CD14-positive monocyte (primary cell): ENCODE measurements around the gene CCM2. TPM values are rescaled to one million over a fixed set of nuclear protein-coding genes. Genes with fewer than 3 reads are reported as not detected.
A peak's percentile ranks its signal among the peaks of the same experiment; 100 is the strongest.

Experiments used
- DNase-seq, 3 donors: peaks; one replicate each; pipeline ENCODE4 v3.0.0-alpha.2; 2011 to 2022
- H2AFZ ChIP-seq: 2 replicates; pipeline ENCODE4 v1.6.0; 2012; ENCODE audit warnings: mild to moderate bottlenecking, low read depth, low read length, inconsistent platforms; ENCODE audit not compliant: insufficient read depth, poor library complexity, severe bottlenecking
- H3K27ac ChIP-seq, 2 donors: 1 replicate in 1 of 2; 2 replicates in 1 of 2; pipeline ENCODE4 v1.5.1; 2012 to 2013; ENCODE audit warnings: low read length in 2 of 2, control low read depth in 1 of 2, inconsistent platforms in 1 of 2, low read depth in 1 of 2, mild to moderate bottlenecking in 1 of 2
- H3K27me3 ChIP-seq, 2 donors: one replicate each; pipeline versions ENCODE4 v1.6.0 to v1.6.1; 2011 to 2013; ENCODE audit warnings: low read length in 2 of 2; ENCODE audit not compliant: control insufficient read depth in 2 of 2, insufficient read depth in 2 of 2
- H3K36me3 ChIP-seq, 2 donors: replicated peaks in 1 of 2; 1 replicate in 1 of 2; 2 replicates in 1 of 2; pipeline versions ENCODE4 v1.5.1 to v1.6.1; 2012 to 2013; ENCODE audit warnings: low read length in 2 of 2, control low read depth in 1 of 2, inconsistent platforms in 1 of 2, mild to moderate bottlenecking in 1 of 2; ENCODE audit not compliant: insufficient read depth in 2 of 2, control insufficient read depth in 1 of 2
- H3K4me1 ChIP-seq, 2 donors: 1 replicate in 1 of 2; 2 replicates in 1 of 2; pipeline versions ENCODE4 v1.5.1 to v1.6.1; 2012 to 2013; ENCODE audit warnings: low read length in 2 of 2, control low read depth in 1 of 2, inconsistent platforms in 1 of 2, mild to moderate bottlenecking in 1 of 2, moderate library complexity in 1 of 2; ENCODE audit not compliant: insufficient read depth in 2 of 2, control insufficient read depth in 1 of 2
- H3K4me2 ChIP-seq: replicated peaks from 2 replicates; pipeline ENCODE3; 2012; ENCODE audit warnings: low read length, moderate library complexity, mild to moderate bottlenecking; ENCODE audit not compliant: poor library complexity, severe bottlenecking; ENCODE audit errors: extremely low read depth
- H3K4me3 ChIP-seq, 3 experiments: fragments of 200-600 bp in 1 of 3; sonication (generic) in 1 of 3; replicated peaks in 1 of 3; 1 replicate in 2 of 3; 2 replicates in 1 of 3; pipeline ENCODE4 v1.5.1; 2011 to 2013; ENCODE audit warnings: low read length in 3 of 3, mild to moderate bottlenecking in 3 of 3, control low read depth in 2 of 3, low read depth in 2 of 3, inconsistent platforms in 1 of 3, moderate library complexity in 1 of 3
- H3K79me2 ChIP-seq: 2 replicates; pipeline ENCODE4 v1.6.0; 2012; ENCODE audit warnings: mild to moderate bottlenecking, control low read depth, inconsistent platforms, low read length, moderate library complexity; ENCODE audit not compliant: insufficient read depth
- H3K9ac ChIP-seq: 2 replicates; pipeline ENCODE4 v1.6.0; 2017; ENCODE audit warnings: low read length, mild to moderate bottlenecking; ENCODE audit not compliant: insufficient read depth, poor library complexity, severe bottlenecking
- H3K9me3 ChIP-seq, 2 donors: replicated peaks in 1 of 2; 1 replicate in 1 of 2; 2 replicates in 1 of 2; pipeline versions ENCODE4 v1.5.1 to v1.6.1; 2012 to 2013; ENCODE audit warnings: low read length in 2 of 2, control low read depth in 1 of 2; ENCODE audit not compliant: control insufficient read depth in 1 of 2, insufficient read depth in 1 of 2
- H4K20me1 ChIP-seq: 2 replicates; pipeline ENCODE4 v1.6.0; 2012; ENCODE audit warnings: mild to moderate bottlenecking, low read length, control low read depth, moderate library complexity; ENCODE audit not compliant: insufficient read depth
- H3K27ac Mint-ChIP-seq, 7 donors: one replicate each; pipeline ENCODE4 v1.8.0; 2020; ENCODE audit warnings: mild to moderate bottlenecking in 7 of 7, mixed read lengths in 7 of 7, moderate library complexity in 6 of 7, inconsistent platforms in 2 of 7
- H3K27me3 Mint-ChIP-seq, 3 donors: one replicate each; pipeline ENCODE4 v1.8.0; 2021 to 2022; ENCODE audit warnings: low read depth in 3 of 3, mild to moderate bottlenecking in 3 of 3, mixed read lengths in 3 of 3, moderate library complexity in 3 of 3, inconsistent platforms in 1 of 3
- H3K36me3 Mint-ChIP-seq, 2 donors: one replicate each; pipeline ENCODE4 v1.8.0; 2020; ENCODE audit warnings: mixed read lengths in 2 of 2, inconsistent platforms in 1 of 2, mild to moderate bottlenecking in 1 of 2
- H3K4me1 Mint-ChIP-seq: one replicate; pipeline ENCODE4 v1.8.0; 2020; ENCODE audit warnings: mild to moderate bottlenecking, mixed read lengths
- H3K4me3 Mint-ChIP-seq, 2 donors: one replicate each; pipeline ENCODE4 v1.8.0; 2020; ENCODE audit warnings: mild to moderate bottlenecking in 2 of 2, mixed read lengths in 2 of 2, moderate library complexity in 1 of 2
- H3K9me3 Mint-ChIP-seq, 7 donors: one replicate each; pipeline ENCODE4 v1.8.0; 2020 to 2022; ENCODE audit warnings: mixed read lengths in 7 of 7, mild to moderate bottlenecking in 6 of 7, moderate library complexity in 6 of 7, inconsistent platforms in 2 of 7
- CTCF ChIP-seq: fragments of 200-600 bp; IDR thresholded peaks from one replicate; pipeline ENCODE4 v1.8.0; 2022; ENCODE audit warnings: antibody characterized with exemption, mild to moderate bottlenecking
- WGBS: methylation state at CpG from one replicate; pipeline ENCODE4 v1.1.5; 2013; ENCODE audit warnings: missing lambda C conversion rate; ENCODE audit not compliant: insufficient coverage; 5-methylcytosine and 5-hydroxymethylcytosine counted together
- intact Hi-C, 2 donors: fragments of 100-400 bp; cut with micrococcal nuclease; formaldehyde crosslinking; loops; one replicate each; pipeline versions ENCODE4 v1.15.0 to v1.15.1; 2023
- polyA plus RNA-seq, 3 donors: library from polyadenylated mRNA; depleted of rRNA in 1 of 3; unstranded in 2 of 3; stranded (reverse) in 1 of 3; fragments of 300-500 nt in 2 of 3; fragments of >200 nt in 1 of 3; fragmentation: Illumina TruSeq in 2 of 3; gene quantifications; 1 replicate in 2 of 3; 2 replicates in 1 of 3; pipeline ENCODE4 v1.2.3, GENCODE V29; 2012 to 2021

Gene CCM2
- polyA plus RNA-seq, 3 donors: 38.5 to 102 (median 51.4) TPM

- TF ChIP-seq CTCF: no peak
- Histone ChIP-seq H3K9me3 (no peaks in the 10 kb centered on the region), H3K27ac (peak overlapping the region in 1 of 2 donors; percentile 37), H3K4me3 (no peak overlapping the region), H3K4me1 (peaks cover 64 to 77% of the 10 kb centered on the region in 2 donors), H3K79me2 (peaks cover 60% of the 10 kb centered on the region), H3K9ac (no peak overlapping the region), H2AFZ (no peak overlapping the region), H4K20me1 (peaks cover 25% of the 10 kb centered on the region), H3K36me3 (peaks cover 24 to 41% of the 10 kb centered on the region in 2 donors), H3K27me3 (no peaks in the 10 kb centered on the region), H3K4me2 (no peak overlapping the region)
- no peak for DNase-seq
- intact Hi-C loops: loop anchor here in 1 of 2 donors (10.0 kb wide), 1 partner anchor 98 kb away; the partner anchor contains the start of gene PURB
- H3K27ac Mint-ChIP-seq: peak overlapping the region in 6 of 7 donors; percentile 26 to 100 (median 88)
- H3K4me3 Mint-ChIP-seq: no peak overlapping the region
- H3K27me3 Mint-ChIP-seq: peaks cover 0 to 8% (median 0%) of the 10 kb centered on the region in 3 donors
- no CpG with 5 or more reads among the region's 1 CpG for WGBS
- H3K4me1 Mint-ChIP-seq: peaks cover 71% of the 10 kb centered on the region
- H3K36me3 Mint-ChIP-seq: peaks cover 46 to 50% of the 10 kb centered on the region in 2 donors
- no peaks in the 10 kb centered on the region for H3K9me3 Mint-ChIP-seq
These were observed 17.0 kb upstream of the CCM2 start for GRCh38 chr7:44982970-44983369.

DNA sequence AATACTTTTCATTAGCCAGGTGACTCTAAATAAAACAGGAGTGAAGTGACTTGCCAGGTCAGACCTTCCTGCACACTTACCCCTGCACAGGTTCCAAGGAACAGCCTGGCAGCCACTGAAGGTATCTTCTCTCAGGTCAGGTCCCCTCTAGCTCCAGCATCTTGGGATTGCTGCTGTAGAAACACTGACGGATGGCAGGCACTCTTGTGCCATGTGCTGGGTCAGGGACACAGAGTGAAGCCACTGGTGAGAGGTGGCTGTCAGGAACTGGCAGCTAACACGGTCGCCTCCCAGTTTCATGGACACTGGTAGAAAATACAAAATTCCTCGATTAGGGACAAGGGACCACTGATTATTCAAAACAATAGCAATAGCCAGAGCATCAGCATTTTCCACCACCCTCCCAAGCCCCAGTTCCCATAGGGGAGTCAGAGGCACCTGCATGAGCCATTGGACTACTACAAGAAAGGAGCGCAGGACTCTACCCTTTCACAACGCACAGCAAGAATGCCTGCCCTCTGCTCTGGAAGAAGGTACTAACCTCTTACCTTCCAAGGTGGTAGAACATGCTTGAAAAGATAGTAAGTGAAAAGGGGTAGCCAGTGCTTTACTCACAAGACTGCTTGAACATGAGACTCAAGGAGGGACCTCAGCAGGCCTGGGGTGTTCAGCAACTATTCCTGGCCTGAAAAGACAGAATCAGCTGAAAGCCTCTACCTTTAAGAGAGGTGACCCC, 16.1 kb upstream of the CCM2 start:
- intact Hi-C loops: loop anchor here in 1 of 2 donors (10.0 kb wide), 1 partner anchor 99 kb away; the partner anchor contains the start of gene PURB
- Histone ChIP-seq H3K27ac (peak overlapping the region in 1 of 2 donors; percentile 37), H3K79me2 (peaks cover 51% of the 10 kb centered on the region), H2AFZ (no peak overlapping the region), H4K20me1 (peaks cover 25% of the 10 kb centered on the region), H3K9ac (no peak overlapping the region), H3K9me3 (no peaks in the 10 kb centered on the region), H3K4me3 (peak overlapping the region in 1 of 3 experiments; percentile 88), H3K36me3 (peaks cover 24 to 41% of the 10 kb centered on the region in 2 donors), H3K4me1 (peaks cover 59 to 67% of the 10 kb centered on the region in 2 donors), H3K27me3 (no peaks in the 10 kb centered on the region), H3K4me2 (peak overlapping the region; percentile 80)
- peaks cover 70% of the 10 kb centered on the region for H3K4me1 Mint-ChIP-seq
- no peaks in the 10 kb centered on the region for H3K9me3 Mint-ChIP-seq
- H3K27me3 Mint-ChIP-seq: peaks cover 0 to 2% (median 0%) of the 10 kb centered on the region in 3 donors
- 92% methylated on average over 1 of the region's 6 CpGs for WGBS
- H3K27ac Mint-ChIP-seq: peak overlapping the region; percentile 63 to 99 (median 97)
- no peak for DNase-seq
- H3K4me3 Mint-ChIP-seq: peak overlapping the region in 1 of 2 donors; percentile 100
- no peak for TF ChIP-seq CTCF
- peaks cover 41 to 43% of the 10 kb centered on the region in 2 donors for H3K36me3 Mint-ChIP-seq
